GM12874 (cell line): ENCODE measurements around the gene SGSM2.

Source experiments
- CTCF ChIP-seq: IDR thresholded peaks from 2 replicates; pipeline ENCODE4 v1.5.1; 2011; ENCODE audit warnings: low read depth, mild to moderate bottlenecking, control low read depth, low read length, moderate library complexity; ENCODE audit not compliant: insufficient read depth

The SGSM2 gene

GRCh38 chr17:2302778-2303203, 34.5 kb upstream of the SGSM2 start:
- no peak for TF ChIP-seq CTCF

GRCh38 chr17:2303204-2304188, 33.8 kb upstream of the SGSM2 start, which contains the start of the genes SMG6 and SRR:
Gene SMG6 (minus strand): TSS chr17:2303785. CDS start chr17:2303720, 65 bp downstream.
Gene SRR (plus strand): TSS chr17:2303950. CDS start chr17:2315561, 11,611 bp downstream.
- TF ChIP-seq CTCF, result no peak

- no peak for TF ChIP-seq CTCF
These were observed 32.4 kb upstream of the SGSM2 start for GRCh38 chr17:2304931-2305330.

GRCh38 chr17:2309338-2310154, 27.8 kb upstream of the SGSM2 start:
- no peak for TF ChIP-seq CTCF

- TF ChIP-seq CTCF, result no peak
These were observed 24.6 kb upstream of the SGSM2 start for GRCh38 chr17:2312736-2313135.

- no peak for TF ChIP-seq CTCF
These were observed 19.5 kb upstream of the SGSM2 start for GRCh38 chr17:2317796-2318195.

- no peak for TF ChIP-seq CTCF
These were observed 18.2 kb upstream of the SGSM2 start for GRCh38 chr17:2319051-2319450.
